Psoas muscle (tissue), 8 donors: ENCODE results near the gene HEG1. TPM values are rescaled to one million over a fixed set of nuclear protein-coding genes. Genes with fewer than 3 reads are reported as not detected.
"Not testable (repeated sequence)": the region's sequence is repeated elsewhere in the genome, so short reads cannot be mapped to it uniquely, and the experiment has no call there.

ENCODE experiments used
- ATAC-seq, 4 donors: fragments of 200-7000 bp; cut with Tn5 transposase; one replicate each; pipeline ENCODE4 v1.9.1; 2020; ENCODE audit warnings: moderate library complexity in 3 of 4, mild to moderate bottlenecking in 2 of 4
- DNase-seq, 2 donors: peaks; one replicate each; pipeline ENCODE4 v3.0.0-alpha.2; 2020
- H3K27ac ChIP-seq: fragments of 200-600 bp; one replicate; pipeline ENCODE4 v1.8.0; 2022
- H3K27me3 ChIP-seq, 3 donors: fragments of 200-600 bp in 1 of 3; one replicate each; pipeline versions ENCODE4 v1.6.1 to v1.8.0; 2013 to 2022; ENCODE audit warnings: low read length in 2 of 3, mild to moderate bottlenecking in 2 of 3, moderate library complexity in 1 of 3; ENCODE audit not compliant: insufficient read depth in 3 of 3
- H3K36me3 ChIP-seq, 2 donors: fragments of 200-600 bp in 1 of 2; one replicate each; pipeline versions ENCODE4 v1.6.1 to v1.8.0; 2013 to 2022; ENCODE audit warnings: low read depth in 1 of 2, mild to moderate bottlenecking in 1 of 2, moderate library complexity in 1 of 2; ENCODE audit not compliant: insufficient read depth in 1 of 2
- H3K4me1 ChIP-seq: fragments of 200-600 bp; one replicate; pipeline ENCODE4 v1.8.0; 2022
- H3K4me3 ChIP-seq: fragments of 200-600 bp; one replicate; pipeline ENCODE4 v1.8.0; 2022; ENCODE audit warnings: mild to moderate bottlenecking
- H3K9me3 ChIP-seq: fragments of 200-600 bp; one replicate; pipeline ENCODE4 v1.8.0; 2022
- WGBS, 3 donors: extraction: QIAGEN DNeasy Blood & Tissue Kit; methylation state at CpG; one replicate each; pipeline versions ENCODE4 v1.1.6 to v1.1.7; 2013; 5-methylcytosine and 5-hydroxymethylcytosine counted together
- intact Hi-C, 2 donors: fragments of 100-400 bp; cut with DNase I; formaldehyde crosslinking; loops; one replicate each; pipeline versions ENCODE4 v1.11.0 to v1.14.2; 2022
- polyA plus RNA-seq, 3 donors: library from polyadenylated mRNA; stranded (reverse); fragments of 200-250 nt; gene quantifications; one replicate each; pipeline ENCODE4 v1.2.3, GENCODE V29; 2013
- total RNA-seq, 4 donors: library from RNA; stranded (reverse); fragmentation: NEBNext Ultra II Directional in 2 of 4; extraction: Animal tissue kit (Norgen Biotek cat#: 25700) in 2 of 4; gene quantifications; one replicate each; pipeline versions ENCODE4 v1.2.1 to v1.2.4, GENCODE V29; 2021 to 2023
- TF ChIP-seq, protein P1 (sequence below): fragments of 200-600 bp; IDR thresholded peaks from one replicate; pipeline ENCODE4 v1.8.0; 2022; ENCODE audit warnings: antibody characterized with exemption
- donor health status: healthy with polysubstance abuse.
- donor health status: DM: no; HTN: no; CAD: no; lungs with moderate emphysema.
- donor health status: Bipolar disorder and iron deficiency.
- donor health status: healthy.
- donor health status: DM: yes; HTN: yes; CAD: no.
- donor health status: DM: no; HTN: no; CAD: no.
- donor health status: DM: no; HTN: no; CAD: no.
- donor health status: DM: yes; HTN: yes; CAD: no.

HEG1 gene
- total and polyA plus RNA-seq, 7 donors, result 3.2 to 38.7 (median 11.7) TPM

DNA sequence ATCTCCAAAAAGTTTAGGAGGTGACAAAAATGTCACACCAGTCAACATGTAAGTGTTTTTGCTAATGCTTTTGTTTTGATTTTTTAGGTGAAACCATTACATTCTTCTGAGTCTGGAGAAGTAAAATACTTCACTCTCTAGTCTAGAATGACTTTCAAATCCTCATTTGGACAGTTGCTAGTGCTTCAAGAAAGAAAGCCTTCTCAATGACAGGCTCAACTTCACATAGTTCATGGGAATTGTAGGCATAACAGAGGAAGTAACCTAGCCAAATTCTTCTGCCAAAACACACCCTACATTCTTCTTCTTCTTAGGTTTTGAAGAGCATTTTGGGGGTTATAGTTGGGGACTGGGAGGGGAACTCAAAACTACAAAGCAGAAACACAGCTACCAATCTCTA lies 29.4 kb upstream of the HEG1 start:
- H3K27me3 ChIP-seq, result no peaks in the 10 kb centered on the region
- no peaks in the 10 kb centered on the region for H3K36me3 ChIP-seq
- no peak overlapping the region for H3K27ac ChIP-seq
- H3K4me3 ChIP-seq, result no peak overlapping the region
- DNase-seq, result no peak
- ATAC-seq, result no peak
- intact Hi-C loops, result no loop called here
- TF ChIP-seq, protein P1, sequence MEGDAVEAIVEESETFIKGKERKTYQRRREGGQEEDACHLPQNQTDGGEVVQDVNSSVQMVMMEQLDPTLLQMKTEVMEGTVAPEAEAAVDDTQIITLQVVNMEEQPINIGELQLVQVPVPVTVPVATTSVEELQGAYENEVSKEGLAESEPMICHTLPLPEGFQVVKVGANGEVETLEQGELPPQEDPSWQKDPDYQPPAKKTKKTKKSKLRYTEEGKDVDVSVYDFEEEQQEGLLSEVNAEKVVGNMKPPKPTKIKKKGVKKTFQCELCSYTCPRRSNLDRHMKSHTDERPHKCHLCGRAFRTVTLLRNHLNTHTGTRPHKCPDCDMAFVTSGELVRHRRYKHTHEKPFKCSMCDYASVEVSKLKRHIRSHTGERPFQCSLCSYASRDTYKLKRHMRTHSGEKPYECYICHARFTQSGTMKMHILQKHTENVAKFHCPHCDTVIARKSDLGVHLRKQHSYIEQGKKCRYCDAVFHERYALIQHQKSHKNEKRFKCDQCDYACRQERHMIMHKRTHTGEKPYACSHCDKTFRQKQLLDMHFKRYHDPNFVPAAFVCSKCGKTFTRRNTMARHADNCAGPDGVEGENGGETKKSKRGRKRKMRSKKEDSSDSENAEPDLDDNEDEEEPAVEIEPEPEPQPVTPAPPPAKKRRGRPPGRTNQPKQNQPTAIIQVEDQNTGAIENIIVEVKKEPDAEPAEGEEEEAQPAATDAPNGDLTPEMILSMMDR, result no peak
- H3K4me1 ChIP-seq, result peaks cover 9% of the 10 kb centered on the region
- no peaks in the 10 kb centered on the region for H3K9me3 ChIP-seq

DNA sequence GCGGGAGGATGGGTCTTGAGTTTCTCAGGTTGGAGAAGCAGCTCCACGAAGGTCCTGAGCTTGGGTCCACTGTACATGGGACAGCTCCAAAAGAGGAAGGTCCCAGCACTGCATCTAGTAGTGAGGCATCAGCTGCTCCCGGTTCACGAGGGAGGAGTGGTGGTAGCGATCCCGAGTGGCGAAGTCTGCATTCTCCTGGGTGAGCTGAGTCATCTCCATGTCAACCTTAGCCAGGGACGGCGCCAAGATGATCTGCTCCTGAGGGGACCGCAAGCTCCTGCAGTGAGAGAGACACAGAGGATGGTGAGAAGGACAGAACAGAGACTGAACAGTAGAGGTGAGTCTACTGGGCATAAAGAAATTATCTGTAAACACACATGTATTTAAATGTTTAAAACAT lies 28.0 kb upstream of the HEG1 start:
- H3K36me3 ChIP-seq, result no peaks in the 10 kb centered on the region
- WGBS, 3 donors, result 58 to 70% (median 69%) methylated on average over 10 of the region's 10 CpGs
- H3K4me1 ChIP-seq, result peaks cover 9% of the 10 kb centered on the region
- H3K27ac ChIP-seq, result no peak overlapping the region
- TF ChIP-seq, protein P1, result no peak
- H3K9me3 ChIP-seq, result no peaks in the 10 kb centered on the region
- intact Hi-C loops, result no loop called here
- DNase-seq (no peak), ATAC-seq (no peak)
- H3K27me3 ChIP-seq, result no peaks in the 10 kb centered on the region
- no peak overlapping the region for H3K4me3 ChIP-seq

DNA sequence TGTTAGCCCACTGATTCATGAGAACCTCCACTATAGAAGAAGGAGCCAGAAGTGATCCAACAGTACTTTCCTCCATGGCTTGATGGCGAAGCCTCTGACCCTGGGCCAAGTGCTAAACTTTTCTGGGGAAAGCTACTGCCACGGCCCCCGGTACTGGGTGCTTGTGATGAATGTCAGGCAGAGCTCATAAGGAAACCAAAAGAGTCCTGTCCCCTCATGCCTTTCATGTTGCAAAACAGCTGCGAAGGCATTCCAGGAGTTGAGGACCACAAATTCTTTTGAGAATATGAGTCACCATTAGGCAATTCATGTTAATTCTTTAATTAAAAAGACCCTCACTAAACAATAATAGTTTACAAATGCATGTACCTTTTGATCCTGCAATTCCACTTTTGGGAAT lies 26.5 kb upstream of the HEG1 start:
- DNase-seq, H3K4me1 ChIP-seq, ATAC-seq, H3K4me3 ChIP-seq, H3K27me3 ChIP-seq, H3K27ac ChIP-seq, intact Hi-C loops, H3K9me3 ChIP-seq, H3K36me3 ChIP-seq: not testable (repeated sequence)
- WGBS, 3 donors, result 60 to 81% (median 67%) methylated on average over 4 of the region's 4 CpGs

DNA sequence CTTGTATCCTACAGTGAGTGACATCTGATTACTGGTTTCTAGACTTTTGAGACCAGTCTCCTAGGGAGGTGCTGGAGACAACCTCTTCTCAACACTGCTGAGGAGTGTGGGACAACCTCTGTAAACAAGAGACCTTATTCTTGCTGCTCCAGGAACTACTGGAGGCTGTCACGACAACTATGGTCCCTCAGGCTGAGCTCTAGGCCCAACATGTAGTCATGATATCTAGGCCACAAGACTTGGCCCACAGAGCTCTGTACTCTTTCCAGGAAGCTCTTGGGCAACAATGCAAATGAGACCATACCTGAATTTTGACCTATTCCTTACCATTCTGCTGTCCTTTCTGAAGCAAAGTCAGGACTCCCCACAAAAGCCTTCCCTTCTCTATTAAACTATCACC lies 24.3 kb upstream of the HEG1 start:
- no peak for DNase-seq
- WGBS, 3 donors, result 74 to 91% (median 85%) methylated on average over 1 of the region's 1 CpG
- no peaks in the 10 kb centered on the region for H3K36me3 ChIP-seq
- H3K27ac ChIP-seq, result no peak overlapping the region
- H3K4me3 ChIP-seq, result no peak overlapping the region
- intact Hi-C loops, result no loop called here
- no peaks in the 10 kb centered on the region for H3K9me3 ChIP-seq
- no peaks in the 10 kb centered on the region for H3K27me3 ChIP-seq
- TF ChIP-seq, protein P1, result no peak
- no peak for ATAC-seq
- H3K4me1 ChIP-seq, result no peaks in the 10 kb centered on the region

DNA sequence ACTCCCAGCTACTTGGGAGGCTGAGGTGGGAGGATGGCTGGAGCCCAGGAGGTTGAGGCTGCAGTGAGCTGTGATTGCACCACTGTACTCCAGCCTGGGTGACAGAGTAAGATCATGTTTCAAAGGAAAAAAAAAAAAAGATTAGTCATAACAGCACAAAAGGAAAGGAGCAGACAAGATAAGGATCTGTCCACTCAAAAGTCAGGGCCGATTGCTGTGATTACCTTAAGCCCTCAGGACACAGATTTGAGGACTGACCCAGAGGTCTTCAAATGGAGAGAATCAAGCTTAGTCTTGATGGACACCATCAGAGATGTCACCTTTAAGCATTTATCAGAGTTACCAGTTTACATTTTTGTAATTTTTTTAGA lies 23.9 kb upstream of the HEG1 start:
- intact Hi-C loops, result no loop called here
- H3K4me3 ChIP-seq, result no peak overlapping the region
- no peaks in the 10 kb centered on the region for H3K27me3 ChIP-seq
- no peaks in the 10 kb centered on the region for H3K9me3 ChIP-seq
- H3K36me3 ChIP-seq, result no peaks in the 10 kb centered on the region
- H3K27ac ChIP-seq, result peak overlapping the region; percentile 17
- no peaks in the 10 kb centered on the region for H3K4me1 ChIP-seq
- DNase-seq (no peak), ATAC-seq (peak; percentile 52 to 87 (median 78))
- 34 to 45% (median 43%) methylated on average over 1 of the region's 1 CpG for WGBS, 3 donors
- TF ChIP-seq, protein P1, result no peak
